Panc1 (cell line): ENCODE measurements around the gene APOL6. TPM values are rescaled to one million over a fixed set of nuclear protein-coding genes. Genes with fewer than 3 reads are reported as not detected.
"Not testable (repeated sequence)": the region's sequence is repeated elsewhere in the genome, so short reads cannot be mapped to it uniquely, and the experiment has no call there.

Source experiments
- ATAC-seq: fragments of 200-7000 bp; cut with Tn5 transposase; 2 replicates; pipeline ENCODE4 v1.9.1; 2020; ENCODE audit warnings: mild to moderate bottlenecking, moderate library complexity
- BruUV-seq: library from RNA; stranded (reverse); fragments of 400-500 nt; replicated peaks from 2 replicates; lab custom pipeline; 2021; lab: Mats Ljungman, UMichigan
- CTCF ChIA-PET: fragments of 300-600 bp; sonication (Branson Sonifier 250); formaldehyde crosslinking; loops from one replicate; lab custom pipeline; 2022; ENCODE audit warnings: antibody characterized with exemption; lab: Charles Lee
- POLR2A ChIA-PET: fragments of 300-600 bp; sonication (Branson Sonifier 250); formaldehyde crosslinking; loops from one replicate; lab custom pipeline; 2022; ENCODE audit warnings: antibody characterized with exemption; lab: Charles Lee
- DNase-seq: peaks from one replicate; pipeline ENCODE4 v3.0.0-alpha.2; 2010; ENCODE audit warnings: low read depth, low spot score
- H3K27ac ChIP-seq: 2 replicates; pipeline ENCODE4 v1.5.1; 2011; ENCODE audit warnings: mild to moderate bottlenecking, low read length, inconsistent platforms
- H3K27me3 ChIP-seq: fragments of 200-500 bp; sonication (Bioruptor generic); 2 replicates; pipeline ENCODE4 v1.6.0; 2014; ENCODE audit warnings: low read length, inconsistent platforms; ENCODE audit not compliant: control insufficient read depth, insufficient read depth
- H3K36me3 ChIP-seq: fragments of 200-500 bp; sonication (Bioruptor generic); 2 replicates; pipeline ENCODE4 v1.5.1; 2014; ENCODE audit warnings: inconsistent platforms, mild to moderate bottlenecking, low read length, moderate library complexity; ENCODE audit not compliant: control insufficient read depth, insufficient read depth
- H3K4me1 ChIP-seq: 2 replicates; pipeline ENCODE4 v1.5.1; 2011; ENCODE audit warnings: inconsistent platforms, mild to moderate bottlenecking, low read length, moderate library complexity; ENCODE audit not compliant: control insufficient read depth, insufficient read depth
- H3K4me3 ChIP-seq, 2 experiments: 2 replicates each; pipeline ENCODE4 v1.5.1; 2011 to 2012; ENCODE audit warnings: low read depth in 2 of 2, low read length in 2 of 2, mild to moderate bottlenecking in 2 of 2, inconsistent platforms in 1 of 2, moderate library complexity in 1 of 2
- H3K9me3 ChIP-seq: fragments of 200-500 bp; sonication (Bioruptor generic); 2 replicates; pipeline ENCODE4 v1.5.1; 2014; ENCODE audit warnings: low read depth, mild to moderate bottlenecking, inconsistent platforms, low read length, moderate library complexity; ENCODE audit not compliant: control insufficient read depth, insufficient read depth
- POLR2AphosphoS5 ChIP-seq: IDR thresholded peaks from 2 replicates; pipeline ENCODE4 v1.6.1; 2012; ENCODE audit warnings: mild to moderate bottlenecking, low read depth, low read length, moderate library complexity
- SIN3A ChIP-seq: IDR thresholded peaks from 2 replicates; pipeline ENCODE4 v1.6.1; 2012; ENCODE audit warnings: low read depth, mild to moderate bottlenecking, low read length, moderate library complexity, borderline replicate concordance; ENCODE audit not compliant: insufficient read depth
- TCF7L2 ChIP-seq: IDR thresholded peaks from 2 replicates; pipeline ENCODE4 v1.6.1; 2011; ENCODE audit warnings: mild to moderate bottlenecking, low read depth, low read length, inconsistent platforms
- in situ Hi-C: cut with HindIII; loops from 2 replicates; pipeline ENCODE4 v1.10.0; 2016; ENCODE audit warnings: low sequenced_read_pairs, low pct_unique_long_range_greater_than_20kb
- intact Hi-C: fragments of 100-400 bp; cut with micrococcal nuclease; formaldehyde crosslinking; loops from one replicate; pipeline ENCODE4 v1.10.0; 2022; ENCODE audit not compliant: unreplicated experiment
- total RNA-seq: library from RNA; stranded (reverse); gene quantifications from one replicate; pipeline ENCODE4 v1.2.1, GENCODE V29; 2021; ENCODE audit not compliant: unreplicated experiment
- TF ChIP-seq, protein P1 (sequence below): fragments of 450-650 bp; IDR thresholded peaks from 2 replicates; pipeline ENCODE4 v1.5.1; 2017; ENCODE audit warnings: mild to moderate bottlenecking
- TF ChIP-seq, protein P2 (sequence below), 2 experiments: IDR thresholded peaks; 2 replicates each; pipeline ENCODE4 v1.6.1; 2011 to 2012; ENCODE audit warnings: low read depth in 2 of 2, control low read depth in 1 of 2, low read length in 1 of 2, mild to moderate bottlenecking in 1 of 2, moderate library complexity in 1 of 2; ENCODE audit not compliant: insufficient read depth in 1 of 2

The APOL6 gene
- total RNA-seq, 1 experiment from 2014 or later, result 16.4 TPM

DNA sequence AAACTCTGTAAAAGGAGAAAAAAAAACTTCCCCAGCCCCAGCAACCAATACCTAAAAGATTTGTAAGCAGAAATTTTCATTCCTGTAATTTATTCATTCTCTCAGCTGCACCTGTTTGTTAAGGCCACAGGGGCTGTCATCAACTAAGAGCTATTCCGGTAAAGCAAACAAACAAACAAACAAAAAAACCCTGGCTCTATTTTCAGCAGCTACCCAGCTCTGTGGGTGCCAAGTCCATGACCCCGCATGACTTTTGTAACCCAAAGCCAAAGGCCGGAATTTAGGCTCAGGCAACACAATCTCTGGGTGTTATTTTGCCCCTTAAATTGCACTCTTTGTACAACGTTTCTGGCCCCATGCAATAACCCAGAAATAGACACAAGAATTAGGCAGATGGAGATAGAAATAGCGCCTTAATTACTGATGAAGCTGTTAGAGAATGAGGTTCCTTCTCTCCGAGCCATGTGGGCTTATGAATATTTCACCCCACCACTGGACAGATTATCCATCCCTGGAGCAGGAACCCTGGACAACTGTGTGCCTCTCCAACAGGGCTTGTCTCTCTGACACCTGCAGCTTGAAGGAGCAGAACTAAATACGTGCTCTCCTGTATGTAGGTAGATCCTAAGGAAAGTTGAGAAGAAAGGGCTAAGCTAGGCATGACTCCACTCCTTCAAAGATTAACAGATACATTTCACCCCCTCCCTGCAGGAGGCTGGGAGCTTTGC is 29.4 kb downstream of the APOL6 start:
- Histone ChIP-seq H3K36me3 (no peaks in the 10 kb centered on the region), H3K27ac (no peak overlapping the region), H3K9me3 (no peaks in the 10 kb centered on the region), H3K27me3 (no peaks in the 10 kb centered on the region), H3K4me3 (no peak overlapping the region), H3K4me1 (0 out of 2 replicates have a peak, but pooled peaks cover 3% of the 10 kb centered on the region)
- ChIA-PET POLR2A (no interaction called here), CTCF (interaction anchor here (0.5 to 0.6 kb wide), 2 partner anchors 251 to 385 kb away, joined by 4 to 9 read pairs; no protein-coding TSS in a partner anchor)
- intact Hi-C loops, result no loop called here
- DNase-seq (no peak), ATAC-seq (no peak)
- in situ Hi-C loops, result no loop called here
- no TSS peak for BruUV-seq
- TF ChIP-seq, protein P1, sequence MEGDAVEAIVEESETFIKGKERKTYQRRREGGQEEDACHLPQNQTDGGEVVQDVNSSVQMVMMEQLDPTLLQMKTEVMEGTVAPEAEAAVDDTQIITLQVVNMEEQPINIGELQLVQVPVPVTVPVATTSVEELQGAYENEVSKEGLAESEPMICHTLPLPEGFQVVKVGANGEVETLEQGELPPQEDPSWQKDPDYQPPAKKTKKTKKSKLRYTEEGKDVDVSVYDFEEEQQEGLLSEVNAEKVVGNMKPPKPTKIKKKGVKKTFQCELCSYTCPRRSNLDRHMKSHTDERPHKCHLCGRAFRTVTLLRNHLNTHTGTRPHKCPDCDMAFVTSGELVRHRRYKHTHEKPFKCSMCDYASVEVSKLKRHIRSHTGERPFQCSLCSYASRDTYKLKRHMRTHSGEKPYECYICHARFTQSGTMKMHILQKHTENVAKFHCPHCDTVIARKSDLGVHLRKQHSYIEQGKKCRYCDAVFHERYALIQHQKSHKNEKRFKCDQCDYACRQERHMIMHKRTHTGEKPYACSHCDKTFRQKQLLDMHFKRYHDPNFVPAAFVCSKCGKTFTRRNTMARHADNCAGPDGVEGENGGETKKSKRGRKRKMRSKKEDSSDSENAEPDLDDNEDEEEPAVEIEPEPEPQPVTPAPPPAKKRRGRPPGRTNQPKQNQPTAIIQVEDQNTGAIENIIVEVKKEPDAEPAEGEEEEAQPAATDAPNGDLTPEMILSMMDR, result no peak
- TF ChIP-seq TCF7L2 (no peak), POLR2AphosphoS5 (no peak), SIN3A (no peak)
- TF ChIP-seq, protein P2, sequence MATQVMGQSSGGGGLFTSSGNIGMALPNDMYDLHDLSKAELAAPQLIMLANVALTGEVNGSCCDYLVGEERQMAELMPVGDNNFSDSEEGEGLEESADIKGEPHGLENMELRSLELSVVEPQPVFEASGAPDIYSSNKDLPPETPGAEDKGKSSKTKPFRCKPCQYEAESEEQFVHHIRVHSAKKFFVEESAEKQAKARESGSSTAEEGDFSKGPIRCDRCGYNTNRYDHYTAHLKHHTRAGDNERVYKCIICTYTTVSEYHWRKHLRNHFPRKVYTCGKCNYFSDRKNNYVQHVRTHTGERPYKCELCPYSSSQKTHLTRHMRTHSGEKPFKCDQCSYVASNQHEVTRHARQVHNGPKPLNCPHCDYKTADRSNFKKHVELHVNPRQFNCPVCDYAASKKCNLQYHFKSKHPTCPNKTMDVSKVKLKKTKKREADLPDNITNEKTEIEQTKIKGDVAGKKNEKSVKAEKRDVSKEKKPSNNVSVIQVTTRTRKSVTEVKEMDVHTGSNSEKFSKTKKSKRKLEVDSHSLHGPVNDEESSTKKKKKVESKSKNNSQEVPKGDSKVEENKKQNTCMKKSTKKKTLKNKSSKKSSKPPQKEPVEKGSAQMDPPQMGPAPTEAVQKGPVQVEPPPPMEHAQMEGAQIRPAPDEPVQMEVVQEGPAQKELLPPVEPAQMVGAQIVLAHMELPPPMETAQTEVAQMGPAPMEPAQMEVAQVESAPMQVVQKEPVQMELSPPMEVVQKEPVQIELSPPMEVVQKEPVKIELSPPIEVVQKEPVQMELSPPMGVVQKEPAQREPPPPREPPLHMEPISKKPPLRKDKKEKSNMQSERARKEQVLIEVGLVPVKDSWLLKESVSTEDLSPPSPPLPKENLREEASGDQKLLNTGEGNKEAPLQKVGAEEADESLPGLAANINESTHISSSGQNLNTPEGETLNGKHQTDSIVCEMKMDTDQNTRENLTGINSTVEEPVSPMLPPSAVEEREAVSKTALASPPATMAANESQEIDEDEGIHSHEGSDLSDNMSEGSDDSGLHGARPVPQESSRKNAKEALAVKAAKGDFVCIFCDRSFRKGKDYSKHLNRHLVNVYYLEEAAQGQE (IDR thresholded peaks at IDR 0.05; ENCODE audit: insufficient read depth in 1 of 2, low read depth in 2 of 2, low read length in 1 of 2), result no peak

DNA sequence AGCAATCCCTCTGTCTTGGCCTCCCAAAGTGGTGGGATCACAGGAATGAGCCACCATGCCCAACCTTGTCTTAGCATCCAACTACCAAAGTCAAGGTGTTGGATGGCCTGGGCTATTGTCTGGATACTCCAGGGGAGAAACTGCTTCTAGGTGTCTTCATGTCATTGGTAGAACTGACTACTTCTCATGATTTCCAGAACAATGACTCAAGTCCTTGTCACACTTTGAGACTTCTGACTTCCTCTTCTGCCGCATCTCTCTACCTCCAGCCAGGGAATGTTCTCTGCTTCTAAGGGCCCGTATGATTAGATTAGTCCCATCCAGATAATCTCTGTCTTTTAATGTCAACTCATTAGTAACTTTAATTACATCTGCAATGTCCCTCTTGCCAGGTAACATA is 30.6 kb downstream of the APOL6 start:
- CTCF ChIA-PET, result no interaction called here
- POLR2A ChIA-PET, result no interaction called here
- intact Hi-C loops (no loop called here), in situ Hi-C loops (no loop called here)
- DNase-seq (no peak), ATAC-seq (no peak)
- Histone ChIP-seq H3K9me3 (no peaks in the 10 kb centered on the region), H3K36me3 (no peaks in the 10 kb centered on the region), H3K27ac (no peak overlapping the region), H3K4me3 (no peak overlapping the region), H3K27me3 (no peaks in the 10 kb centered on the region), H3K4me1 (0 out of 2 replicates have a peak, but pooled peaks cover 3% of the 10 kb centered on the region)
- TF ChIP-seq SIN3A (no peak), POLR2AphosphoS5 (no peak), TCF7L2 (no peak)
- TF ChIP-seq, protein P1, result no peak
- TF ChIP-seq, protein P2 (IDR thresholded peaks at IDR 0.05; ENCODE audit: insufficient read depth in 1 of 2, low read depth in 2 of 2, low read length in 1 of 2), result no peak
- no TSS peak for BruUV-seq

GRCh38 chr22:35679492-35679891 is 31.2 kb downstream of the APOL6 start:
- H3K36me3 ChIP-seq, ATAC-seq, DNase-seq, H3K27me3 ChIP-seq, H3K27ac ChIP-seq, in situ Hi-C loops, intact Hi-C loops, H3K4me3 ChIP-seq, BruUV-seq, POLR2A ChIA-PET, H3K4me1 ChIP-seq, H3K9me3 ChIP-seq: not testable (repeated sequence)
- CTCF ChIA-PET, result interaction anchor here (0.6 kb wide), 1 partner anchor 311 kb away, joined by 3 read pairs; no protein-coding TSS in a partner anchor
